HG02678 (cell line): Measurements from ENCODE around the gene HTATIP2.
"Not testable (repeated sequence)": the region's sequence is repeated elsewhere in the genome, so short reads cannot be mapped to it uniquely, and the experiment has no call there.

Source experiments
- ATAC-seq: cut with Tn5 transposase; IDR thresholded peaks from one replicate; pipeline ENCODE4 v1.9.1; 2021; ENCODE audit warnings: mild to moderate bottlenecking, moderate library complexity; ENCODE audit not compliant: unreplicated experiment

Gene HTATIP2

DNA sequence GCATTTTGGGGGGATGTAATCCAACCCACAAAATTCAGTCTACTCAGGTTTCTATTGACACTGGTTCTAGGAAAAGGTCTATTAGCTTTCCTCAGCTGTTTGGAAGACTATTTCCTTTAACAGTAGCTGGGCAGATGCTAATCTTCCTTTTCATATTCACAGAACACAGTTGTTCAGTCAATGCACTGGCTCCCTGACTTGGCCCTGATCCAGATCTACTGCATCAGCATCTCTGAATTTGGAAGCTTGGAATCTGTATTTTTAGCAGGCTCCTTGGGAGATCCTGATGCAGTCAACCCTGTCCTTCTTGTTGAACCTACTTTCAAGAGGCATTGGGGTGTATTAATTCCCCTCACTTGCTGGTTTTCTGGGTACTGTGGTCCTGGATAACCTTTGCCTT lies 6.3 kb downstream of the HTATIP2 start:
- no peak for ATAC-seq

DNA sequence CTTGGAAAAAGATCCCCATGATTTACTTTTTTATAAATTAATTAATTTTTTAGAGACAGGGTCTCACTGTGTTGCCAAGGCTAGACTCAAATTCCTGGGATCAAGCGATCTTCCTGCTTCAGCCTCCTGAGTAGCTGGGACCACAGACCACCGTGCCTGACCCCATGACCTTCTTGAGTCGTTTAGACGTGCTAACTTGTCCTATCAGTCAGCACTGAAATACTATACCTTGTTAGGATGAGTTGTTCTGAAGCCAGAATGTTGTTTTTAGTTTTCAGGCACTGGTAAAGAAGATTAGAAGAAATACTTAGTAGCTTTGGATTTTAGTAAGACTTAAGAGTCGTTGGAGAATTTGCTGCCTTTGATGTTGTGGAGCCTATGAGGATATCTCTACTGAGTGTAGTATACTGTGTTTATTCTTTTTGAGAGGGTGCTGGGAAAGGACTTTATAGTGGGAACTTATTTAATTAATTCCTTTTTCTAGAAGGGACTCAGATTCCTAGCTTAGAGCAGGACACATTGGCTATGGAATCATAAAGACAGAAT lies 8.6 kb downstream of the HTATIP2 start:
- no peak for ATAC-seq

DNA sequence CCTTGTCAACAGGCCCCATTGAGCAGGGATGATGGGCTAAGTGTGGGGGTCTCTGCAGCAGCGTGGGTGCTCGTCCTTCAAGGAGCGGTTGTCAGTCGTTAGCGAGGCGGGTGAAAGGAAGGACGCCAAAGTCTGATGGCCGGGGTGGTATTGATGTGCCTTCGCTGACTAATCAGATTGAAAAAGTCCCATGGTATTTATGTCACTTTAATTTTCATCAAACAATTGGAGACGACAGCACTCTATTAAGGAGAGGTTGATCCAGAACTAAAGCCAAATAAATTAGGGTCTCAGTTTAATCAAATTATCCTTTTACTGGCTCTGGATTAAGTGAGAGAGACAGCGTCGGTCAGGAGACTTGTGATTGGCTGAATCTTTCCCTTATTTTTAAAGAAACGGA lies 9.6 kb downstream of the HTATIP2 start:
- ATAC-seq: no peak

DNA sequence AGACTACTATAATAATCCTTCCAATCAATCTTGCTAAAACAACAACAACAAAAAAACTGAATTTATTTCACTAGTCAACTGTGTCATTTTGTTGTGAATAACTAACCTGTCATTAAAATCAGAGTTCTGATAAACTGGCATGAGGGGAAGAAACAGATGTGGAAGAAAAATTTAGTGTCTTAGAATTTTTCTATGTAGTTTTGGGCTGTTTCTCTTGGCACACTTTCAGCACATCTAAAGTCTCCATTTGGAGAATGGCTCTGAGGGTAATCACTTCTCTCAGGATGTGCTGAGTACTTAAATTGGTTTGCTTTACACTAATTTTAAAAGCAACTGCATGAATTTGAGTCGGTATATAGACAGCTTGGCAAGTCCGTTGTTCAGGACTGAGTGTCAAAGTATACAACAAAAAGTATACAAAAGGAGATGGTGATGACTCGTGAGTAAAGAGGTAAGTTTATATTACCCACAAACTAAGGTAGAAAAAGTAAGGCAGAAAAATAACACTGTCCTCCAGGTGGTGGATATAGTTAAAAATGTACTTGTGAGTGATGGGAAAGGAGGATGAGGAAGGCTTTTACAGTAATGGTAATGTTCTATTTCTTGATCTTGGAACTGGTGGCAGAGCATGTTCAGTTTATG lies 10.2 kb downstream of the HTATIP2 start:
- ATAC-seq: no peak

DNA sequence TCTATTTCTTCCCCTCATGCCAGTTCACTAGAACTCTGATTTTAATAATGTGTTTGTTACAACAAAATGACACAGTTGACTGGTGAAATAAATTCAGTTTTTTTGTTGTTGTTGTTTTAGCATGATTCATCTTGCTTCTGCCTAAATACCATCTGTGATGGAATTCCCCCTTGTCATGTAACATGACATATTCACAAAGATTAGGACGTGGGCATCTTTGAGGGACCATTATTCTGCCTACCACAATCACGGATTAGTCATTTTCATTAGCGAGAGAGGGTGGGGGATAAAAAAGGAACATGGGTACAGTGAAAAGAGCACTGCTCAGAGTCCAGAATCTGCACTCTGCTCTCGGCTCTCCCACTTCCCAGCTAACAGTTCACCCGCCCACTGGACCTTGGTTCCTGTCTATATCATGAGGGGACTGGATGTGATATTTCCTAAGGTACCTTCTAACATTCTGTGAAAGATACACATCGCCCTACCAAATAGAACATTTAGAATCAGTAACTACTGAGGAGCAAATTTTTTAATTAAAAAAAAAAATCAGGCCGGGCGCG lies 11.3 kb downstream of the HTATIP2 start:
- no peak for ATAC-seq

GRCh38 chr11:20376162-20376730 lies 12.7 kb downstream of the HTATIP2 start:
- ATAC-seq: no peak

DNA sequence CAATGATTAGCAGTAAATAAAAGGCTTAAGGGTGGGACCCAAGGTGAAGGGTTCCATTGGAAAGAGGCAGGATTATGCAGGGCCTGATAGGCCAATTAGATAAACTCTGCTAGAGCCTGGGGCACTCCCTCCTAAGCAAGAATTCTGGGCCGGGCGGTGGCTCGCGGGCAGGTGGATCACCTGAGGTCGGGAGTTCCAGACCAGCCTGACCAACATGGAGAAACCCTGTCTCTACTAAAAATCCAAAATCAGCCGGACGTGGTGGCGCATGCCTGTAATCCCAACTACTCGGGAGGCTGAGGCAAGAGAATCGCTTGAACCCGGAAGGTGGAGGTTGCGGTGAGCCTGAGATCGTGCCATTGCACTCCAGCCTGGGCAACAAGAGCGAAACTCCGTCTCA lies 22.5 kb downstream of the HTATIP2 start:
- not testable (repeated sequence) for ATAC-seq

DNA sequence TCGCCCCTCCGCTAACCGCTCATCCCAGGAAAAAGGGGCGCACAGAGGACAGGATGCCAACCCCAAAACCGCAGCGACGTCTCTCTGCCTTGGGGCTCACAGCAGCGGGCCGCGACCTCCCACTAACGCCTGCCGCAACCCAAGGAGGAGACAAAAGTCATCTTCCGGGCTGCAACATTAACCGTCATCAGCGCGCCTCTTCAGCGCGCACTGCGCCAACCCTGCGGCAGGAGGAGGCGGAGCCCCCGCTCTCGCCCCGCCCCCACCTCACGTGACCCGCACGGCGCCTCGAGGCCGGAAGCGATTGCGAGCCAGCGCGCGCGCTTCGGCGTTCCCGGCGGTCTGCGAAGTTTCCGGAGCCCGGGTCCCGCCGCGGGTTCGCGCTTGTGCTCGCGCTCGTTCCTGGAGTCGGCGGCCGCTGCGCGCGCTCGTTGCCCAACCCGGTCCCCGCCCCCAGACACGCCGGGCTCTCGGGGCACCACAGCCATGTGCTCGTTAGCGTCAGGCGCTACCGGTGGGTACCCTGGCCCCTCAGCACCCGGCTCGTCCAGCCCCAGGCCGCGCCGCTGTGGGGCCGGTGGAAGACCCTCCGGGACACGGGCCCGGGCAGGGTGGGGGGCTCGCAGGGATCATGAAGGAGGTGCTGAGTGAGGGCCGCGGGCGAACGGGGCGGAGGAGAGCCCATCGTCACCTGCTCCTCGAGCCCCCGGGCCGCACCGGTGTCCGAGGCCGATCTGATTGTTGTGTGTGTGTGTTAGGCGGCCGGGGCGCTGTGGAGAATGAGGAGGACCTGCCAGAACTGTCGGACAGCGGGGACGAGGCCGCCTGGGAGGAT lies 24.0 kb downstream of the HTATIP2 start, which contains the start of gene PRMT3:
Gene PRMT3, plus strand, starts transcription at position 456 of the 835 bp plus-strand sequence. Its CDS starts 31 bp downstream, at position 487.
- ATAC-seq: peak; percentile 79

DNA sequence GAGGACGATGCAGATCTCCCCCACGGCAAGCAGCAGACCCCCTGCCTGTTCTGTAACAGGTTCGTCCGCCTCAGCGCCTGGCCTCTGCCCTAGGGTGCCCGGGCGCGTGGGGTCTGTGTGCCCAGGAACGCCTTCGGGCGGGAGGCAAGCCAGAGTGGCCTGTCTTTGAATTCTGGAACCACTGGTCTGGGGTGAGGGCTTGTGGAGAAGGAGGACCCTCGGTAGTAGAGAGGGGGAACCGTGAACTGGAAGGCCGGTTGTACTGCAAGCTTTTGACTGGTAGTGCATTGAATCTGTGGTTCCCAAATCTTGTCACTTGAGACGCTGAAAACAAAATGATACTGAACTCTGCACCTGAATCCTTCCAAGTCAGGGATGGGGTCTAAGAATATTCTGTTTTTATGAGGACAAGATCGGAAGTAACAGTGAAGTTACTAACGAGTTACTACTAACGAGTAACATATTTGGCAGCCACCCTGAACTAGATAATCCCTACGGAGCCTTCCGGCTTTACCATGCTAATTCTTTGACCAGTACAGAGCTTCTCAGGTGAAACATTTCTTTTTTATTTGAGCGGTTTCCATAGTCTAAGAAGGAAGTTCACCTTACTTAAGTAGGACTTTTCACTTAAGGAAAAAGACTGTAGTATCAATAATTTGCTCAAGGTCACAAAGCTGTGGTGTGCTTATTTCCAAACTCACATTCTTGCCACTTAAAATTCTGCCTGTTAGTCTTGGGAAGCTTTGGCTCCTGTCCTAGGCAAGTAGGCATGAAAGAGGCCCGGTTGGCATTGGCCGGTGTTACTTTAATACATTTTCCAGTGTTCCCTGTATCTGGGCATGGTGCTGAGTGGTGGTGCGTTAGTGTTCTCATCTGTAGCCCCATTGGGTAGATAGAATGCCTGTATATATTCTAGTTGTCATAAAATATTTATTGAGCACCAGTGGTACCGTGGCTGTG lies 24.9 kb downstream of the HTATIP2 start:
- ATAC-seq: peak; percentile 18

- ATAC-seq: peak; percentile 77
Measured at GRCh38 chr11:20397281-20397680, 33.8 kb downstream of the HTATIP2 start.

GRCh38 chr11:20399498-20399897 lies 36.0 kb downstream of the HTATIP2 start:
- ATAC-seq: no peak

- ATAC-seq: no peak
Measured at GRCh38 chr11:20403059-20403458, 39.5 kb downstream of the HTATIP2 start.

DNA sequence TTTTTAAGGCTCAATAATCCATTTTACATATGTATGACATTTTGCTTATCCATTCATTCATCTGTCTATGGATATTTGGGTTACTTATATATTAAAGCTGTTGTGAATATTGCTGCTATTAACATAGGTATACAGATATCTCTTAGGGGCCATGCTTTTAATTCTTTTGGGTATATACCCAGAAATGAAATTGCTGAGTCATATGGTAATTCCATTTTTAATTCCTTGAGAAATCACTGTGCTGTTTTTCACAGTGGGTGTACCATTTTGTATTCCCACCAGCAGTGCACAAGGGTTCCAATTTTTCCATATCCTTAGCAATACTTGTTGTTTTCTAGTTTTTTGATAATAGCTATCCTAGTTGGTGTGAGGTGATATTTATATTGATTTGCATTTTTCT lies 43.0 kb downstream of the HTATIP2 start:
- no peak for ATAC-seq

GRCh38 chr11:20407344-20407743 lies 43.8 kb downstream of the HTATIP2 start:
- ATAC-seq: no peak

- ATAC-seq: no peak
Measured at GRCh38 chr11:20415432-20415831, 51.9 kb downstream of the HTATIP2 start.

DNA sequence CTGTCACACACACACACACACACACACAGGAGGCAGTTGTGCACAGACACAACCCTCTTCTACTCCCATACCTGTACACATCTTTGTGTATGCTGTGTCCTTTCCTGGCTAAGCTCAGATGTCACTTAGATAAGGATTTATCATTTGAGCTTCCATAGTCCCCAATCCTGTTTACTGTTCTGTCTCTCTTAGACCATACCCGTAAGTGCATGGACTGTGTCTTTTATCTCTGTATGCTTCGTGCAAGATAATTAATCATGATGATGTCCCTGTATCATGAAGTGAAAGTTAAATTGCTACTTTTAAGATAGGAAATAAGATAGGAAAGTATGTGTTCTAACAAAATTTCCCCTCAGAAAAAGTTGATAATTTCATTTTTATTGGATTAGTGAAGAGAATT lies 54.3 kb downstream of the HTATIP2 start:
- ATAC-seq: no peak

GRCh38 chr11:20421946-20422345 lies 58.4 kb downstream of the HTATIP2 start:
- ATAC-seq: no peak

GRCh38 chr11:20429216-20429615 lies 65.7 kb downstream of the HTATIP2 start:
- no peak for ATAC-seq
